Anterior cingulate cortex (tissue), 58 donors: ENCODE results near the gene LAPTM5.
A peak's percentile ranks its signal among the peaks of the same experiment; 100 is the strongest.
"Not testable (repeated sequence)": the region's sequence is repeated elsewhere in the genome, so short reads cannot be mapped to it uniquely, and the experiment has no call there.

Experiments used
- DNase-seq, 58 donors: peaks; one replicate each; lab custom pipeline; 2025; lab: John Stamatoyannopoulos, UW

The LAPTM5 gene

DNA sequence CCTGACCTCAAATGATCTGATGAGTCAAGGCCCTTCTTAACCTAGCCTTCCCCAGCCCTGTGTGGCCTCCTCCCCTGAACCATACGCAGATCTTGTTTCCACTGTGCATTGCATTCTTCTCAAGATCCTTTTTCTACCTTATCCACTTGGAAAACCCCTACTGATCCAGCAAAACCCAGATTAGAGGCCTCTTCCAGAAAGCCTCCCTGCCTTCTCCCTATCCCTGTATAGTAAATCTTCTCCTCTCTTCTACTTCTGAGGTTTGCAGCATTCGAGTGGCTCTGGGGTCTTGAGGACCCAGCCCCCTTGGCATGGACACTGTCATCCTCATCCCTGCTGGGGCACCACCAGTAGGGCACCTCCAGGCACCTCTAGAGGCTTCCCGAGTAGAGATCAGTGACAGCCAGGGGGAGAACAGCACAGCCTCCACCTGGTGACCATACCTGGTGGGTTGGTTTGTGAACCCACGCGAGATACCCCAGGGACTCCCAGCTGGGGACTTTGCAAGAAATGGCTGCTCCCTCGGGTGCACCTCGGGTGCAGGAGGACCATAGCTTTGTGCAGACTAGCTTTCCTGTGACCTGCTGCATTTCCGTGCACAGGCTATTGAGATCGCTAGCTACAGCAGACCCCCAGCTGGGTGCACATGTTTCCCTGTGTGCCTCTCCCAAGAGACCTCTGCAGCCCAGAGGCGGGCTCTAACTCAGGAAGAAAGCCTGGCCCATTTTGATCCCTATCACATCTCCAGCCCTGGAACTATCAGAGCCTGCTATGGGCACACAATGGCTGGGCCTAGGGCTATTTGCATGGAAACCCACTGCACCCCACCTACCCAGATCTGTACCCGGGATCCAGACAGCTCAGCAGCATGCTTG lies 68.4 kb downstream of the LAPTM5 start:
- no peak for DNase-seq

DNA sequence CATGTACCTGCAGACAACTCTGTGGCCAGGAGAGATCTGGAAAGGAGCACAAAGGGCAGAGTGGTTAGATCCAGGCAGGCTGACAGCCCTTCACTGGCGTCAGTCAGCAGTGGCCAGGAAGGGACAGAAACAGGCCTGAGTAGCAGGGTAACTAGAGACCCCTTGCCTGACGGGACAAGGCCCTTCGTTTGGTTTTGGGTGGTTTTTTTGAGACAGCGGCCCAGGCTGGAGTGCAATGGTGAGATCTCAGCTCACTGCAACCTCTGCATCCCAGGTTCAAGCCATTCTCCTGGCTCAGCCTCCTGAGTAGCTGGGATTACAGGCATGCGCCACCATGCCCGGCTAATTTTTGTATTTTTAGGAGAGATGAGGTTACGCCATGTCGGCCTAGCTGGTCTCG lies 69.1 kb downstream of the LAPTM5 start:
- not testable (repeated sequence) for DNase-seq

DNA sequence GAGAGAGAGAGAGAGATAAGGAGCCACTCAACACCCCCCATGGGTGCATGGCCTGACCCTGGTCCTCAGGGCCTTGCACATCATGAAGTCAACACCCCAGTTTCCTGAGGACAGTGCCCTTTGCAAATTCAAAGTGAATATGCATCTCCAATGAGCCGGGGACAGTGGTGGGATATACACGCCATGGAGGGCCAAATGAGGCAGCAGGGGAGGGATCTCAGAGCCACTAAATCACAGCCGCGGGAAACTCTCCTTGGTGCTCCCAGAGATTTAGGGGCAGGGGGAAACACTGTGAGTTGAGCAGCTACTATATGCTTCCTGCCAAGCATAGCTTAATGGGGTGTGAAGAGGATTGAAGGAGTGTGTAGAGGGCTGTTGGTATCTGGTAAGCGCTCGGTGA lies 69.7 kb downstream of the LAPTM5 start:
- DNase-seq: no peak

DNA sequence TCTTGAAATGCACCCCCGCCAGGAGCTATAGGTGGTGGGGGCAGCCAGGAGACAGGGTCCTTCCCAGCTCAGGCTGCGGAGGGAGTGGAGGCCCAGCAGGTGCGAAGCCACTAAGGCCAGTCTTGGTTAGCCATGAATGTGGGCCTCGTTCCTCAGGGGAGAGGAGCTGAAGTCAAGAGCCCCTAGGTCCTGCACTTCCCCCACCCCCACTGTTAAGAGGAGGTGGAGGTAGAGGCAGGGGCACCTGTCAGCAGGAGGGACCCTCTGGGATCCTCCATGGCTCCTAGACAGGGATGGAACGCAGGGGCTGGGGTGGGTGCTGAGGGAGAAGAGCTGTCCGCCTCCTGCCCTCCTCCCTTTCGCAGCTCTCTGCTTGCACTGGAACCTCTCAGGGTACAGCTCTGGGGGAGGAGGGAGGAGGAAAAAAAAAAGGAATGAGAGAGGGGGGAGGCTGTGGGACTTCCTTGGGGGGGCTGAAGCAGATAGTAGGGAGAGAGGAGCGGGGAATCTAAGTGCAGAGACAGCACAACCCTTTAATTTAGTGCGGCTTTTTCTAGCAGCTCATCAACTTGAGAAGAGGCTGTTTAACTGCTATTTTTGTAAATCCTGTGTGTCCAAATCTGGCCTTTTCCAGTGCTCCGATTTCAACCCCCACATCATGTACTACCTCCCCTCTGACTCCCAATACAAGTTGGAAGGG lies 71.2 kb downstream of the LAPTM5 start:
- DNase-seq: no peak

DNA sequence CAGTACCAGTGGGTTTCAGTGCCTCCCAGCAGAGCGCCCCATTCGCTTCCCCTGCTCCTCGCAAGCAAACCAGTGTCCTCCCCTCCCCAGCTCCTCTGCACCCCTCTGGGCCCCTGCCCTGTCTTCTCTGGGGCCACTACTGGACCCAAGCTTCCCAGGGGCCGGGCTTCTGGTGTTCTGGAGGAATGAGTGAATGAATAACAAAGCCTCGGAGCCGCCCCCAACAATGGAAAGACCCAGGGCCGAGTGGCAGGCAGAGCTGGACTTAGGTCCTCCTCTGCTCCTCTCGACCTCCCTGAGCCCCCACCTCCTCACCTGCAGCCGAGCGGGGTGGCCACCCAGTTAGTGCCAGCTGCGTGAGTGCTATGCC lies 71.8 kb downstream of the LAPTM5 start:
- DNase-seq: no peak

DNA sequence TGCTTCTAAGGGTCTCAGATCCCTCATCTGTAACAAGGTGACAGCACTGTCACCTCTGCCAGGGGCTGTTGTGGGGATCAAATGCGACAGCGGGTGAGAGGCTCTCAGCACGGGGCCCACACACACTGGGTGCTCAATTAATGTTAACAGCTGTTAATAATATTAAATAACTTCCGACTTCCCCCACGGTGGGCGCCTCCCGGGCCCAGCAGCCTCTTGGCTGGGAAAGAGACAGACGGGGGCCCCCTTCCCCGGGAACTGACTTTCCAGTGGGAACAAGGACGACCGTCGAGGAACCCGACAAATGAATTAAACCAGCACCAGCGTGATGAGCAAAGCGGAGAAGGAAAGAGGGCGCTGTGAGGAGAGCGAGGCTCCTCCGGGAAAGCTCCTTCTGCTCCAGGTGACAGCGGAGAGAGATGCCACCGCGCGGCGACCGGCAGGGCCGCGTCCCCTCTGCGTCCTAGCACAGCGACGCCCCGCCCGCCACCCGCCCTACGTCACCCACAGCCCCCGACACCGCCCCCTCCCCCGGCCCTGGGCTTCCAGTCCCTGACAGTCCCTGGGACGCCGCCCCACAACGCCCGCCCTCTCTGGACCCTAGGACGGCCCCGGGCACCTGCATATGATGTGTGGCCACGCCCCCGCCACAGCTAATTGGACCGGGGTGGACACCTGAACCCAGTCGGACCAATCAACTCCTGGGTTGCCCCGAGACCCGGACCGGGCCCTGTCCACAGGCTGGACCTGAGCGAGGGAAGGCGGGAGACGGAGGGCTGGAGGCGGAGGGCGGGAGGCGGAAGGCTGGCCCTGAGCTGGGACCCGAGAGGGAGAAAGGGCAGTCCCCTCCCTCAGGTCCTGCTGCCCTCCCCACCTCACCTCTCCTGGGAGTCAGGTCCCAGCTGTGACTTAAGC lies 72.4 kb downstream of the LAPTM5 start:
- DNase-seq: peak in 3 of 58 donors; percentile 8 to 24 (median 22)

DNA sequence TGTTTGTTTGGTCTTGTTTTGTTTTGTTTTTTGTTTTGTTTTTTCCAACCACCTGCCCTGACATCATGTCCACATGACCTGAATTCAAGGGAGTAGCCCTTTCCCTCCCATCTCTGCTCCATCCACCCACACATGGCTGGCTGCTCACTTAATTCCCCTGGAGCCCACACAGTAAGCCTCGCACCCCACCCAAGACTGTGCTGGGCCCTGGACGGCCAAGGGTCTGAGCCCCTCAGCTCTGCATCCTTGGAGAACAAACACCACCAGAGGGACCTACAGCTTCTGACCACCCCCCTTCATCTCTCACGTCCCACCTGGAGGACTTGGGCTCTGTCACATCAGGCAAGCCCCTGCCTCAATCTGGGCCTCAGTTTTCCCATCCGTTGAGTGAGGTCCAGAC lies 73.3 kb downstream of the LAPTM5 start:
- DNase-seq: no peak

DNA sequence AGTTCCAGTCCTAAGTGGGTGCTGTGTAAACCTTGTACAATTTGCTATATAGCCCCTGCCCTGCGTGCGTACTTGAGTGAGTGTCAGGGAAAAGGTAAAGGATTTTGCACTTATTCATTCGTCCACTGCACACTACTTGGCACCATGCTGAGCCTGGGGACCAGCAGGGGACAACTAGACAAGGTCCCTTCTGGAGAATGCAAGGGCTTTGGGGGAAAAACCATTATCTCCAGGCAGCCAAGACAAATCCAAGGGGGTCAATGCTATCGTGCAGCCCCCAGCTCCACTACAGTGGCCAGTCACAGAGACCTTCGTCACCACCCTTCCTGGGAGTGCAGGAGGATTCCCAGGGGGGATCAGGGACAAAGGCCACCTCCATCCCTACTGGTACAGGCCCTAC lies 73.9 kb downstream of the LAPTM5 start:
- DNase-seq: no peak
